ENCODE measurements around the gene SURF2. TPM values are rescaled to one million over a fixed set of nuclear protein-coding genes. Genes with fewer than 3 reads are reported as not detected.

The SURF2 gene
- total and polyA plus RNA-seq, 2 donors (not counting 3 experiments of a cell fraction or from before 2014, with no cell fraction given) = 10.6 to 14.2 TPM

- ChIA-PET POLR2A (no interaction called here), CTCF (interaction anchor here (5.6 kb wide), 1 partner anchor 145 kb away, joined by 128 read pairs; no protein-coding TSS in a partner anchor)
- Histone ChIP-seq H3K4me1 (ENCODE audit: control insufficient read depth, extremely low read depth, insufficient read depth, low read length) (peaks cover 7% of the 10 kb centered on the region), H3K4me2 (ENCODE audit: insufficient read depth, low read length) (no peak overlapping the region), H3K9me3 (replicated peaks; ENCODE audit: control insufficient read depth, insufficient read depth, low read length) (no peaks in the 10 kb centered on the region), H4K20me1 (replicated peaks; ENCODE audit: control insufficient read depth, extremely low read depth, insufficient read depth, low read length) (no peaks in the 10 kb centered on the region), H3K79me2 (ENCODE audit: control insufficient read depth, insufficient read depth, low read length) (peaks cover 23% of the 10 kb centered on the region), H3K4me3 (replicated peaks in 1 of 3; ENCODE audit: insufficient read depth in 1 of 3, low read depth in 1 of 3, low read length in 3 of 3) (no peak overlapping the region), H2AFZ (ENCODE audit: low read depth, low read length) (no peak overlapping the region), H3K36me3 (ENCODE audit: control insufficient read depth in 2 of 2, extremely low read depth in 1 of 2, insufficient read depth in 2 of 2, low read length in 2 of 2) (peaks cover 11 to 38% of the 10 kb centered on the region in 2 experiments), H3K9ac (replicated peaks; ENCODE audit: extremely low read depth, insufficient read depth, low read length) (no peak overlapping the region), H3K9me1 (replicated peaks; ENCODE audit: control insufficient read depth, extremely low read depth, insufficient read depth, low read length) (no peaks in the 10 kb centered on the region), H3K27me3 (ENCODE audit: control insufficient read depth in 2 of 2, insufficient read depth in 2 of 2, low read length in 2 of 2) (no peaks in the 10 kb centered on the region), H3K27ac (ENCODE audit: insufficient read depth, low read depth, low read length) (no peak overlapping the region)
- intact Hi-C loops (cut with micrococcal nuclease) = no loop called here
- no peak for FAIRE-seq
- BruUV-seq (replicated peaks) = no TSS peak
- no peak for DNase-seq (ENCODE audit: low read depth, low spot score)
- TF ChIP-seq POLR2AphosphoS5 (IDR thresholded peaks at IDR 0.05; ENCODE audit: insufficient read depth, low read depth, low read length) = no peak
- no peak for TF ChIP-seq JUN (IDR thresholded peaks at IDR 0.05; ENCODE audit: borderline replicate concordance, insufficient read depth, insufficient read length, low read depth)
- TF ChIP-seq FOS (IDR thresholded peaks at IDR 0.05; ENCODE audit: borderline replicate concordance, insufficient read depth, low read length) = no peak
- no peak for TF ChIP-seq MYC (IDR thresholded peaks at IDR 0.05; ENCODE audit: low read depth, low read length)
- TF ChIP-seq GATA2 (IDR thresholded peaks at IDR 0.05; ENCODE audit: insufficient read depth, insufficient read length, low read depth, low read length) = no peak
- TF ChIP-seq CTCF (IDR thresholded peaks at IDR 0.05; ENCODE audit: extremely low read depth in 1 of 2, insufficient read depth in 1 of 2, low read depth in 1 of 2, low read length in 2 of 2) = no peak
- no peak for TF ChIP-seq POLR2A (IDR thresholded peaks at IDR 0.05; ENCODE audit: low read depth, low read length)
- TF ChIP-seq, protein P1, sequence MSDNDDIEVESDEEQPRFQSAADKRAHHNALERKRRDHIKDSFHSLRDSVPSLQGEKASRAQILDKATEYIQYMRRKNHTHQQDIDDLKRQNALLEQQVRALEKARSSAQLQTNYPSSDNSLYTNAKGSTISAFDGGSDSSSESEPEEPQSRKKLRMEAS (IDR thresholded peaks at IDR 0.05; ENCODE audit: insufficient read depth, insufficient read length) = no peak
- dilution Hi-C loops (cut with MboI; ENCODE audit: extremely low pct_ligation_motif_present, low sequenced_read_pairs) = no loop called here
These were observed 24.0 kb upstream of the SURF2 start for GRCh38 chr9:133332381-133332730.
